ENCODE data around the gene TRAF1. TPM values are rescaled to one million over a fixed set of nuclear protein-coding genes. Genes with fewer than 3 reads are reported as not detected.

The TRAF1 gene
- total RNA-seq, 1 experiment from 2014 or later, result 1.8 TPM

- H3K27me3 Mint-ChIP-seq (ENCODE audit: low read depth), result no peaks in the 10 kb centered on the region; the same call in 1 of the 2 replicates
- H3K27ac Mint-ChIP-seq, result no peak overlapping the region
- ChIA-PET POLR2A (no interaction called here), CTCF (interaction anchor here (0.6 to 2.2 kb wide), 5 partner anchors 20 to 112 kb away, joined by 4 to 11 read pairs (median 6); no protein-coding TSS in a partner anchor)
- no peaks in the 10 kb centered on the region for H3K9me3 Mint-ChIP-seq
- no peak for TF ChIP-seq ZNF138 (CRISPR knock-in tag; conservative IDR thresholded peaks at IDR 0.05)
- TF ChIP-seq JUN (CRISPR knock-in tag; IDR thresholded peaks at IDR 0.05), result no peak
- TF ChIP-seq CBFB (CRISPR knock-in tag; IDR thresholded peaks at IDR 0.05; ENCODE audit: low read depth), result no peak
- no peak for TF ChIP-seq NR3C1 (CRISPR knock-in tag; conservative IDR thresholded peaks at IDR 0.05; ENCODE audit: low read depth)
- TF ChIP-seq SMAD3 (CRISPR knock-in tag; IDR thresholded peaks at IDR 0.05; ENCODE audit: borderline replicate concordance), result no peak
- TF ChIP-seq ZNF263 (CRISPR knock-in tag; IDR thresholded peaks at IDR 0.05; ENCODE audit: low read depth), result no peak
- TF ChIP-seq ERG (CRISPR knock-in tag; IDR thresholded peaks at IDR 0.05), result no peak
- TF ChIP-seq E2F4 (CRISPR knock-in tag; IDR thresholded peaks at IDR 0.05; ENCODE audit: borderline replicate concordance, low read depth), result no peak
- TF ChIP-seq TEAD4 (CRISPR knock-in tag; IDR thresholded peaks at IDR 0.05), result no peak
- no peak for TF ChIP-seq E2F1 (CRISPR knock-in tag; IDR thresholded peaks at IDR 0.05)
- no peak for TF ChIP-seq USF1 (CRISPR knock-in tag; IDR thresholded peaks at IDR 0.05)
- H3K4me3 Mint-ChIP-seq, result peak overlapping the region; percentile 81
- peaks cover 42% of the 10 kb centered on the region for H3K4me1 Mint-ChIP-seq
- ATAC-seq (no peak), DNase-seq (ENCODE audit: low spot score) (no peak)
- H3K36me3 Mint-ChIP-seq, result peaks cover 11% of the 10 kb centered on the region
Measured at GRCh38 chr9:120869726-120870125, 56.9 kb downstream of the TRAF1 start.

- ChIA-PET POLR2A (no interaction called here), CTCF (interaction anchor here (0.6 to 2.2 kb wide), 8 partner anchors 14 to 112 kb away, joined by 3 to 11 read pairs (median 6); no protein-coding TSS in a partner anchor)
- H3K27ac Mint-ChIP-seq, result peak overlapping the region; percentile 76; the same call in 1 of the 2 replicates
- TF ChIP-seq ATF2 (CRISPR knock-in tag; IDR thresholded peaks at IDR 0.05; ENCODE audit: borderline replicate concordance, low read depth) (no peak), FOXP1 (CRISPR knock-in tag; IDR thresholded peaks at IDR 0.05; ENCODE audit: borderline replicate concordance) (0 out of 2 replicates have a peak, but pooled peaks have one; percentile 49)
- H3K9me3 Mint-ChIP-seq, result no peaks in the 10 kb centered on the region
- no peaks in the 10 kb centered on the region for H3K27me3 Mint-ChIP-seq (ENCODE audit: low read depth)
- no peak for ATAC-seq
- DNase-seq (ENCODE audit: low spot score), result no peak
- peaks cover 11% of the 10 kb centered on the region for H3K36me3 Mint-ChIP-seq
- peaks cover 38% of the 10 kb centered on the region for H3K4me1 Mint-ChIP-seq
- peak overlapping the region; percentile 81 for H3K4me3 Mint-ChIP-seq
Measured at GRCh38 chr9:120869360-120869687, 57.3 kb downstream of the TRAF1 start.

- ChIA-PET CTCF (interaction anchor here (0.6 to 2.2 kb wide), 11 partner anchors 13 to 253 kb away, joined by 3 to 11 read pairs (median 5); no protein-coding TSS in a partner anchor), POLR2A (interaction anchor here (0.9 to 1.0 kb wide), 2 partner anchors 9 to 60 kb away, joined by 3 to 4 read pairs; partner anchors contain the start of gene PHF19)
- DNase-seq (ENCODE audit: low spot score) (peak; percentile 98), ATAC-seq (peak; percentile 90)
- Mint-ChIP-seq H3K36me3 (peaks cover 11% of the 10 kb centered on the region), H3K9me3 (no peaks in the 10 kb centered on the region), H3K27me3 (ENCODE audit: low read depth) (no peaks in the 10 kb centered on the region), H3K4me3 (peak overlapping the region; percentile 81), H3K4me1 (peaks cover 33% of the 10 kb centered on the region), H3K27ac (peak overlapping the region; percentile 76)
- TF ChIP-seq FOXK1 (CRISPR knock-in tag; IDR thresholded peaks at IDR 0.05) (no peak), TEAD1 (CRISPR knock-in tag; IDR thresholded peaks at IDR 0.05) (0 out of 2 replicates have a peak, but pooled peaks have one; percentile 32), PRRX2 (CRISPR knock-in tag; IDR thresholded peaks at IDR 0.05) (0 out of 2 replicates have a peak, but pooled peaks have one; percentile 40), MLX (CRISPR knock-in tag; IDR thresholded peaks at IDR 0.05) (no peak), NFE2L1 (CRISPR knock-in tag; IDR thresholded peaks at IDR 0.05) (0 out of 2 replicates have a peak, but pooled peaks have one; percentile 19), IRF1 (CRISPR knock-in tag; IDR thresholded peaks at IDR 0.05) (0 out of 2 replicates have a peak, but pooled peaks have one; percentile 74), ESRRA (CRISPR knock-in tag; IDR thresholded peaks at IDR 0.05; ENCODE audit: borderline replicate concordance) (no peak), MYBL2 (CRISPR knock-in tag; IDR thresholded peaks at IDR 0.05) (no peak), TCF7 (CRISPR knock-in tag; IDR thresholded peaks at IDR 0.05; ENCODE audit: low read depth) (no peak), ETV6 (CRISPR knock-in tag; IDR thresholded peaks at IDR 0.05) (peak; percentile 43; the same call in 1 of the 2 replicates), JUN (CRISPR knock-in tag; IDR thresholded peaks at IDR 0.05) (no peak), SMAD4 (CRISPR knock-in tag; IDR thresholded peaks at IDR 0.05) (peak; percentile 30; the same call in 1 of the 2 replicates)
Measured at GRCh38 chr9:120868676-120869359, 57.8 kb downstream of the TRAF1 start.

Data from WTC11 (cell line).